Measurements from ENCODE around the gene MED13L.
"Not testable (repeated sequence)": the region's sequence is repeated elsewhere in the genome, so short reads cannot be mapped to it uniquely, and the experiment has no call there.

MED13L gene

DNA sequence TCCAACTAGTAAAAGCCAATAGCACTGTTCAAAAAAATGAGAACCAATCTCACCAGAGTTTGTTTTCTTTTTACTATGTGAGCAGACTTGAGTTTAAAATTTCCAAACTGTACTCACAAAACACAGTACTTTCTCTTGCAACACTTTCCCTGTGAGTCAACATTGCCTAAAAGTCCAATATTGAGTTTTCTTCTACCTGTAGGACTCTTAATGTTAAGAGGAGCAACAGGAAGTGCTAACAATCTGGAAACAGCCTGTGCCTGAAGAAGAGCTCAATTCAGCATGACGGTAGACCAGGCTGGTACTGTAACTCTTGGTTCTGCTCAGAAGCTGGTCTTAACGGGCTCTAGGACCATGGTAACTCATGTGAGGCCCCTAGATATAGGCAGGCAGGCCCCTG lies 144.3 kb downstream of the MED13L start:
- no peak overlapping the region for H3K27ac ChIP-seq

DNA sequence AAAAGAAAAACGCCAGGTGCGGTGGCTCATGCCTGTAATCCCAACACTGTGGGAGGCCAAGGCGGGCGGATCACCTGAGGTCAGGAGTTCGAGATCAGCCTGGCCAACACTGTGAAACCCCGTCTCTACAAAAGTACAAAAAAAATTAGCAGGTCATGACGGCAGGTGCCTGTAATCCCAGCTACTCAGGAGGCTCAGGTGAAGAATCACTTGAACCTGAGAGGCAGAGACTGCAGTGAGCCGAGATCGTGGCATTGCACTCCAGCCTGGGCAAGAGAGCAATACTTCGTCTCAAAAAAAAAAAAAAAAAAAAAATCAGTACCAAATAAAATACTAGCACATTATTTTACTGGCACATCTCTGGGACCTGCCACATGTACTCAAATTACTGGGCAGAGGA lies 145.5 kb downstream of the MED13L start:
- H3K27ac ChIP-seq; H3K27me3 ChIP-seq; H3K36me3 ChIP-seq; H3K9me3 ChIP-seq; DNase-seq; H3K4me3 ChIP-seq; intact Hi-C loops (cut with DNase I; ENCODE audit: low total_unique reads): not testable (repeated sequence)
- peaks cover 0 to 100% (median 66%) of the 10 kb centered on the region in 4 donors for H3K4me1 ChIP-seq

More for the DNA sequence above, 144.3 kb downstream of the MED13L start:
- Histone ChIP-seq H3K4me1 (peaks cover 0 to 94% (median 62%) of the 10 kb centered on the region in 4 donors), H3K36me3 (no peaks in the 10 kb centered on the region), H3K27me3 (no peaks in the 10 kb centered on the region), H3K9me3 (no peaks in the 10 kb centered on the region), H3K4me3 (no peak overlapping the region)
- intact Hi-C loops (cut with DNase I; ENCODE audit: low total_unique reads): no loop called here
- TF ChIP-seq, protein P1, sequence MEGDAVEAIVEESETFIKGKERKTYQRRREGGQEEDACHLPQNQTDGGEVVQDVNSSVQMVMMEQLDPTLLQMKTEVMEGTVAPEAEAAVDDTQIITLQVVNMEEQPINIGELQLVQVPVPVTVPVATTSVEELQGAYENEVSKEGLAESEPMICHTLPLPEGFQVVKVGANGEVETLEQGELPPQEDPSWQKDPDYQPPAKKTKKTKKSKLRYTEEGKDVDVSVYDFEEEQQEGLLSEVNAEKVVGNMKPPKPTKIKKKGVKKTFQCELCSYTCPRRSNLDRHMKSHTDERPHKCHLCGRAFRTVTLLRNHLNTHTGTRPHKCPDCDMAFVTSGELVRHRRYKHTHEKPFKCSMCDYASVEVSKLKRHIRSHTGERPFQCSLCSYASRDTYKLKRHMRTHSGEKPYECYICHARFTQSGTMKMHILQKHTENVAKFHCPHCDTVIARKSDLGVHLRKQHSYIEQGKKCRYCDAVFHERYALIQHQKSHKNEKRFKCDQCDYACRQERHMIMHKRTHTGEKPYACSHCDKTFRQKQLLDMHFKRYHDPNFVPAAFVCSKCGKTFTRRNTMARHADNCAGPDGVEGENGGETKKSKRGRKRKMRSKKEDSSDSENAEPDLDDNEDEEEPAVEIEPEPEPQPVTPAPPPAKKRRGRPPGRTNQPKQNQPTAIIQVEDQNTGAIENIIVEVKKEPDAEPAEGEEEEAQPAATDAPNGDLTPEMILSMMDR (IDR thresholded peaks at IDR 0.05): no peak
- no peak for DNase-seq

DNA sequence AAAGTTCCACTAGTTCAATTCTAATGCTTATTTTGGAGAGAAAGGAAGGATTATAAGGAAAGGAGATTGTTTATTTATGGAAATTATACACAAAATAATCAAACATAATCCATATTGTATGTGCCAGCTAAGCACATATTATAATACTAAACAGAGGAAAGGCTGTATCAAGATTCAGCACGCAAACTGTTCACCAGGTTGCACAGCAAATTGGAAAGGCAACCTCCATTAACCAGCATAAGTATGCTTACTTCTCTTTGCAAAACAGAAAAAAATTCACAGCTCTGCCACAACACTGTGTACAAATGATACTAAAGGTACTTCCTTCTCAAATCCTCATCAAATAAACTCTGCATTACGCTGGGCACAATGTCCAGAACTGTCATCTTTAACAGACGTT lies 146.3 kb downstream of the MED13L start:
- DNase-seq: no peak
- H3K4me1 ChIP-seq: peaks cover 0 to 100% (median 74%) of the 10 kb centered on the region in 4 donors
- intact Hi-C loops (cut with DNase I; ENCODE audit: low total_unique reads): no loop called here
- H3K36me3 ChIP-seq: no peaks in the 10 kb centered on the region
- TF ChIP-seq, protein P1 (IDR thresholded peaks at IDR 0.05): no peak
- H3K4me3 ChIP-seq: no peak overlapping the region
- H3K27ac ChIP-seq: no peak overlapping the region
- H3K9me3 ChIP-seq: no peaks in the 10 kb centered on the region
- no peaks in the 10 kb centered on the region for H3K27me3 ChIP-seq

DNA sequence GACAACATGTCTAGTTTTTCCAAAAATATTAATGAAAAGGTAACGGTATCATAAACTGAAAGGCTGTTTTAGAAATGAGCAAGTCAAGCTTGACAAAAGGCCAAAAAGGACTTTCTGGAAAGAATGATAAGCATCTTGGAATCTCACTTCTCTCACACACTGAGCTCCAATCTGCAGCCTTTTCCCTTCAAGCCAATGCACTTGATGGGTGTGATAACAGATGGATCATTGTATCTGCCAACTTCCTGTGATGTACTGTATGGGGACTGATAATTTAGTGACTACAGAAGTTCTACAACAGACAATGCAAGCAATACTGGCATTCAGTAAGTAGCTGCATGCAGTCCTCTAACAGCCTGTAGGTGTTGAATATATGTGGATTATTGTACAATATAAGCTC lies 147.1 kb downstream of the MED13L start:
- DNase-seq: no peak
- TF ChIP-seq, protein P1 (IDR thresholded peaks at IDR 0.05): no peak
- intact Hi-C loops (cut with DNase I; ENCODE audit: low total_unique reads): no loop called here
- Histone ChIP-seq H3K27me3 (no peaks in the 10 kb centered on the region), H3K4me1 (peaks cover 0 to 100% (median 73%) of the 10 kb centered on the region in 4 donors), H3K4me3 (no peak overlapping the region), H3K27ac (no peak overlapping the region), H3K36me3 (no peaks in the 10 kb centered on the region), H3K9me3 (no peaks in the 10 kb centered on the region)

DNA sequence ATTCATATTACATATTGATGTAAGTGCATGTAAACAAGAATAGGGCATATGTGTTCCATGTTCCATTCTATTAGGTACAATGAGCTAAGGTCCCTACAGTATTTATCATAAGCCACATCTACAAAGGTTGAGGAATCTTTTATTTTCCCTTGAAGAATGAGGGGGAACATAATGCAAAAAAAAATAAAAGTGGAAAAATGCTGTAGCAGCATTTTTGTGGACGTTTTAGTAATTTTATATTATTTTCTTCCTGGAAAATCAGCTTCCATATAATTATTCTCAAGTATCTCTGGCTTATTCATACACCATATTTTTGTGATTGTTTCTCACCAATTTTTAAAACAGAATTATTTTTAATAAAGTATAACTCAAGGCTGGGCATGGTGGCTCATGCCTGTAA lies 148.7 kb downstream of the MED13L start:
- Histone ChIP-seq H3K27ac (no peak overlapping the region), H3K36me3 (no peaks in the 10 kb centered on the region), H3K9me3 (no peaks in the 10 kb centered on the region), H3K4me3 (no peak overlapping the region), H3K27me3 (no peaks in the 10 kb centered on the region), H3K4me1 (peaks cover 0 to 100% (median 69%) of the 10 kb centered on the region in 4 donors)
- DNase-seq: no peak
- TF ChIP-seq, protein P1 (IDR thresholded peaks at IDR 0.05): no peak
- intact Hi-C loops (cut with DNase I; ENCODE audit: low total_unique reads): no loop called here

DNA sequence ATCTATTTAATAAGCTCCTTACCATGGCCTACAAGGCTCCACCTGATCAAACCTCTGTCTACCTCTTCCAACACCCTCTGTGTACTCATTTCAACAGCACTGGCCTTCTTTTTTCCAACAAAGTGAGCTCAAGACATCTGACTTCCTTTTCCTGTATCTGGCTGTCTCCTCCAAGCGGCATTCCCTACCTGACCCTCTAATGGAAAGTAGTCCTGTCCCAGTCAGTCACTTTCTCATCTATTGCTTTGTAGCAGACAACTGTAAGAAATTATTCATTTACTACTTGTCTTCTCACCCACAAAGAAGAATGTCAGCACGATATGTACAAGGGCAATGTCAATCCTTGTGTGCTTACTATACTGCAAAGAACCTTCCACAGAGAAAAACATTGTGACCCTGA lies 149.6 kb downstream of the MED13L start:
- no peak overlapping the region for H3K4me3 ChIP-seq
- no peak for DNase-seq
- no peaks in the 10 kb centered on the region for H3K27me3 ChIP-seq
- H3K36me3 ChIP-seq: no peaks in the 10 kb centered on the region
- no peaks in the 10 kb centered on the region for H3K9me3 ChIP-seq
- intact Hi-C loops (cut with DNase I; ENCODE audit: low total_unique reads): no loop called here
- no peak overlapping the region for H3K27ac ChIP-seq
- TF ChIP-seq, protein P1 (IDR thresholded peaks at IDR 0.05): no peak
- peaks cover 0 to 100% (median 69%) of the 10 kb centered on the region in 4 donors for H3K4me1 ChIP-seq

All from tibial artery (tissue), 4 donors.